Gastroesophageal sphincter (tissue), 3 donors: ENCODE measurements around the gene HTR2A.

ENCODE experiments used
- CTCF ChIP-seq, 4 experiments: fragments of 200-600 bp in 2 of 4; fragments of 450-650 bp in 2 of 4; sonication (generic) in 1 of 4; IDR thresholded peaks; one replicate each; pipeline ENCODE4 v1.5.1; 2017 to 2019; ENCODE audit warnings: antibody characterized with exemption in 4 of 4, mild to moderate bottlenecking in 2 of 4, moderate library complexity in 2 of 4
- POLR2AphosphoS5 ChIP-seq: sonication (generic); formaldehyde crosslinking; IDR thresholded peaks from one replicate; pipeline ENCODE4 v1.6.1; 2017; ENCODE audit warnings: antibody characterized with exemption

GRCh38 chr13:46782691-46783090 is 114.2 kb downstream of the HTR2A start:
- no peak for TF ChIP-seq CTCF (IDR thresholded peaks at IDR 0.05)
- TF ChIP-seq POLR2AphosphoS5: no peak
